A549 (cell line): ENCODE results near the gene SDC1. TPM values are rescaled to one million over a fixed set of nuclear protein-coding genes. Genes with fewer than 3 reads are reported as not detected.

Source experiments
- ATAC-seq, 2 experiments: fragments of 200-7000 bp in 1 of 2; fragments of >200 bp in 1 of 2; cut with Nextera tagmentation in 1 of 2; cut with Tn5 transposase in 1 of 2; 3 replicates each; pipeline versions ENCODE4 v1.8.0 to v1.9.1; 2018 to 2020; ENCODE audit warnings: mild to moderate bottlenecking in 1 of 2, moderate library complexity in 1 of 2
- CTCF ChIA-PET: fragments of 300-600 bp; sonication (Branson Sonifier 250); formaldehyde crosslinking; extraction: SDS; loops from one replicate; lab custom pipeline; 2021; ENCODE audit warnings: antibody characterized with exemption, inconsistent platforms; lab: Yijun Ruan, JAX
- POLR2A ChIA-PET: fragments of 350-600 bp; formaldehyde crosslinking; extraction: SDS; loops from one replicate; lab custom pipeline; 2021; ENCODE audit warnings: antibody characterized with exemption, inconsistent platforms; lab: Yijun Ruan, JAX
- DNase-seq, 2 experiments: peaks; one replicate each; pipeline versions ENCODE4 v3.0.0 to v3.0.0-alpha.2; 2011 to 2016; ENCODE audit warnings: low read depth in 1 of 2, low spot score in 1 of 2
- FAIRE-seq: peaks from 2 replicates; lab custom pipeline; 2011; peaks lifted over from hg19 to GRCh38; lab: Jason Lieb, UNC
- H3K27ac ChIP-seq, 2 experiments: fragments of >200 bp; sonication (Bioruptor Twin); formaldehyde crosslinking; 3 replicates each; pipeline ENCODE4 v1.5.1; 2016 to 2017
- H3K4me1 ChIP-seq: fragments of >200 bp; sonication (Bioruptor Twin); formaldehyde crosslinking; 3 replicates; pipeline ENCODE4 v1.6.1; 2016
- H3K4me2 ChIP-seq: fragments of >200 bp; sonication (Bioruptor Twin); formaldehyde crosslinking; 3 replicates; pipeline ENCODE4 v1.6.1; 2016
- H3K4me3 ChIP-seq: fragments of >200 bp; sonication (Bioruptor Twin); formaldehyde crosslinking; 3 replicates; pipeline ENCODE4 v1.5.1; 2016
- H3K9me3 ChIP-seq: fragments of >200 bp; sonication (Bioruptor Twin); formaldehyde crosslinking; 3 replicates; pipeline ENCODE4 v1.6.1; 2016
- BCL3 ChIP-seq: fragments of >200 bp; sonication (Bioruptor Twin); formaldehyde crosslinking; IDR thresholded peaks from 3 replicates; pipeline ENCODE4 v1.6.1; 2016
- CEBPB ChIP-seq, 2 experiments: fragments of >200 bp in 1 of 2; sonication (Bioruptor Twin) in 1 of 2; formaldehyde crosslinking in 1 of 2; IDR thresholded peaks; 2 replicates each; pipeline ENCODE4 v1.6.1; 2012 to 2016
- CHD2 ChIP-seq: fragments of 150-350 bp; IDR thresholded peaks from 2 replicates; pipeline ENCODE4 v1.6.1; 2014; ENCODE audit warnings: low read length; ENCODE audit not compliant: partially characterized antibody
- CTCF ChIP-seq: fragments of >200 bp; sonication (Bioruptor Twin); formaldehyde crosslinking; IDR thresholded peaks from 3 replicates; pipeline ENCODE4 v1.5.1; 2016
- EP300 ChIP-seq, 2 experiments: fragments of >200 bp; sonication (Bioruptor Twin); formaldehyde crosslinking; IDR thresholded peaks; 2 replicates in 1 of 2; 3 replicates in 1 of 2; pipeline ENCODE4 v1.6.1; 2016 to 2017
- FOSB ChIP-seq: fragments of 250-450 bp; sonication (Bioruptor Pico); IDR thresholded peaks from 2 replicates; pipeline ENCODE4 v1.5.0; 2020; ENCODE audit warnings: mild to moderate bottlenecking, moderate library complexity
- HOXB5 ChIP-seq: fragments of 250-450 bp; sonication (Bioruptor Pico); IDR thresholded peaks from 2 replicates; pipeline ENCODE4 v1.5.0; 2020; ENCODE audit warnings: mild to moderate bottlenecking, moderate library complexity
- JUNB ChIP-seq: fragments of >200 bp; sonication (Bioruptor Twin); formaldehyde crosslinking; IDR thresholded peaks from 2 replicates; pipeline ENCODE4 v1.6.1; 2016
- KDM1A ChIP-seq: fragments of 200-600 bp; sonication (generic); IDR thresholded peaks from 2 replicates; pipeline ENCODE4 v1.6.1; 2016; ENCODE audit warnings: low read depth, mild to moderate bottlenecking
- MAFK ChIP-seq: fragments of 450-650 bp; IDR thresholded peaks from 2 replicates; pipeline ENCODE4 v1.6.1; 2014; ENCODE audit not compliant: partially characterized antibody
- MAX ChIP-seq: IDR thresholded peaks from 2 replicates; pipeline ENCODE4 v1.6.1; 2012
- MAZ ChIP-seq: fragments of 150-350 bp; IDR thresholded peaks from 2 replicates; pipeline ENCODE4 v1.6.1; 2014; ENCODE audit warnings: antibody characterized with exemption, low read depth, low read length, borderline replicate concordance
- NR3C1 ChIP-seq: fragments of >200 bp; sonication (Bioruptor Twin); formaldehyde crosslinking; IDR thresholded peaks from 3 replicates; pipeline ENCODE4 v1.6.1; 2017
- RAD21 ChIP-seq, 2 experiments: fragments of >200 bp in 1 of 2; sonication (Bioruptor Twin) in 1 of 2; formaldehyde crosslinking in 1 of 2; IDR thresholded peaks in 1 of 2; conservative IDR thresholded peaks in 1 of 2; 2 replicates in 1 of 2; 3 replicates in 1 of 2; pipeline ENCODE4 v1.6.1; 2012 to 2018; ENCODE audit warnings: inconsistent platforms in 1 of 2
- RARB ChIP-seq: fragments of 250-450 bp; sonication (Bioruptor Pico); IDR thresholded peaks from 2 replicates; pipeline ENCODE4 v1.8.0; 2021; ENCODE audit warnings: mild to moderate bottlenecking, moderate library complexity
- RFX5 ChIP-seq: fragments of 450-650 bp; IDR thresholded peaks from 2 replicates; pipeline ENCODE4 v1.7.1; 2014; ENCODE audit warnings: antibody characterized with exemption, mild to moderate bottlenecking, moderate library complexity
- SREBF2 ChIP-seq: fragments of 450-650 bp; IDR thresholded peaks from 2 replicates; pipeline ENCODE4 v1.6.1; 2014; ENCODE audit warnings: mild to moderate bottlenecking, moderate library complexity
- ZSCAN20 ChIP-seq: fragments of 250-450 bp; sonication (Bioruptor Pico); IDR thresholded peaks from 2 replicates; pipeline ENCODE4 v1.8.0; 2022; ENCODE audit warnings: mild to moderate bottlenecking, moderate library complexity
- WGBS: methylation state at CpG from one replicate; pipeline ENCODE4 v1.1.6; 2017; ENCODE audit errors: missing lambda C conversion rate; 5-methylcytosine and 5-hydroxymethylcytosine counted together
- polyA plus RNA-seq, 4 experiments: library from polyadenylated mRNA; depleted of rRNA in 3 of 4; stranded (reverse); fragments of >200 nt; fragmentation: RNase III in 1 of 4; extraction: RNeasy Plus Mini Kit Qiagen cat#74134 plus additional on column Dnase treatment in 1 of 4; gene quantifications; 2 replicates in 3 of 4; 3 replicates in 1 of 4; pipeline ENCODE4 v1.2.3, GENCODE V29; 2011 to 2017

SDC1 gene
- polyA plus RNA-seq, 2 of the 4 experiments (the other 2 are of a cell fraction) = 116 to 171 TPM

- FAIRE-seq = no peak
- Histone ChIP-seq H3K4me1 (peaks cover 17% of the 10 kb centered on the region), H3K27ac (peak overlapping the region; percentile 46 to 76), H3K4me3 (no peak overlapping the region), H3K9me3 (no peaks in the 10 kb centered on the region), H3K4me2 (peak overlapping the region; percentile 63)
- ATAC-seq = peak; percentile 31 to 35
- 94% methylated on average over 6 of the region's 6 CpGs for WGBS
- no peak for DNase-seq
- TF ChIP-seq RFX5 (0 out of 2 replicates have a peak, but pooled peaks have one; percentile 12), JUNB (no peak)
- ChIA-PET CTCF (interaction anchor here (0.7 to 5.8 kb wide), 13 partner anchors 11 to 276 kb away, joined by 3 to 35 read pairs (median 4); no protein-coding TSS in a partner anchor), POLR2A (no interaction called here)
These were observed 6.2 kb upstream of the SDC1 start for GRCh38 chr2:20231159-20231558.

GRCh38 chr2:20230114-20230425 lies 5.1 kb upstream of the SDC1 start:
- H3K27ac ChIP-seq = no peak overlapping the region
- H3K4me2 ChIP-seq = no peak overlapping the region
- no peaks in the 10 kb centered on the region for H3K9me3 ChIP-seq
- DNase-seq (no peak), ATAC-seq (no peak), FAIRE-seq (no peak)
- WGBS = 70% methylated on average over 4 of the region's 4 CpGs
- peaks cover 24% of the 10 kb centered on the region for H3K4me1 ChIP-seq
- H3K4me3 ChIP-seq = no peak overlapping the region
- ChIA-PET POLR2A (no interaction called here), CTCF (interaction anchor here (0.8 to 5.8 kb wide), 4 partner anchors 17 to 93 kb away, joined by 3 to 35 read pairs (median 5); no protein-coding TSS in a partner anchor)
- TF ChIP-seq CEBPB (IDR thresholded peaks at IDR 0.05) = no peak
- no peak for TF ChIP-seq ZSCAN20 (CRISPR knock-in tag)
- TF ChIP-seq EP300 (IDR thresholded peaks at IDR 0.05) = no peak
- no peak for TF ChIP-seq NR3C1
- TF ChIP-seq RARB (CRISPR knock-in tag) = no peak
- TF ChIP-seq HOXB5 (CRISPR knock-in tag) = no peak
- no peak for TF ChIP-seq MAZ
- no peak for TF ChIP-seq SREBF2
- no peak for TF ChIP-seq CHD2
- TF ChIP-seq CTCF = no peak
- TF ChIP-seq BCL3 = no peak
- TF ChIP-seq MAFK = no peak
- no peak for TF ChIP-seq MAX

GRCh38 chr2:20229322-20230113 lies 4.6 kb upstream of the SDC1 start:
- WGBS = 72% methylated on average over 8 of the region's 8 CpGs
- no peak for FAIRE-seq

More at GRCh38 chr2:20229322-20230113, 4.6 kb upstream of the SDC1 start:
- H3K4me2 ChIP-seq = no peak overlapping the region
- DNase-seq (no peak), ATAC-seq (no peak)
- ChIA-PET CTCF (interaction anchor here (0.8 to 1.9 kb wide), 2 partner anchors 51 to 89 kb away, joined by 3 to 7 read pairs; no protein-coding TSS in a partner anchor), POLR2A (no interaction called here)
- TF ChIP-seq RAD21 (conservative IDR thresholded peaks at IDR 0.05 in 1 of 2, IDR thresholded peaks at IDR 0.05 in 1 of 2) = no peak
- TF ChIP-seq CTCF = no peak
- TF ChIP-seq KDM1A = no peak
- no peak for TF ChIP-seq FOSB
- no peak overlapping the region for H3K27ac ChIP-seq
- peaks cover 24% of the 10 kb centered on the region for H3K4me1 ChIP-seq
- H3K9me3 ChIP-seq = no peaks in the 10 kb centered on the region
- H3K4me3 ChIP-seq = no peak overlapping the region
